ENCODE data around the gene ERAL1.
"Not testable (repeated sequence)": the region's sequence is repeated elsewhere in the genome, so short reads cannot be mapped to it uniquely, and the experiment has no call there.

ERAL1 gene

DNA sequence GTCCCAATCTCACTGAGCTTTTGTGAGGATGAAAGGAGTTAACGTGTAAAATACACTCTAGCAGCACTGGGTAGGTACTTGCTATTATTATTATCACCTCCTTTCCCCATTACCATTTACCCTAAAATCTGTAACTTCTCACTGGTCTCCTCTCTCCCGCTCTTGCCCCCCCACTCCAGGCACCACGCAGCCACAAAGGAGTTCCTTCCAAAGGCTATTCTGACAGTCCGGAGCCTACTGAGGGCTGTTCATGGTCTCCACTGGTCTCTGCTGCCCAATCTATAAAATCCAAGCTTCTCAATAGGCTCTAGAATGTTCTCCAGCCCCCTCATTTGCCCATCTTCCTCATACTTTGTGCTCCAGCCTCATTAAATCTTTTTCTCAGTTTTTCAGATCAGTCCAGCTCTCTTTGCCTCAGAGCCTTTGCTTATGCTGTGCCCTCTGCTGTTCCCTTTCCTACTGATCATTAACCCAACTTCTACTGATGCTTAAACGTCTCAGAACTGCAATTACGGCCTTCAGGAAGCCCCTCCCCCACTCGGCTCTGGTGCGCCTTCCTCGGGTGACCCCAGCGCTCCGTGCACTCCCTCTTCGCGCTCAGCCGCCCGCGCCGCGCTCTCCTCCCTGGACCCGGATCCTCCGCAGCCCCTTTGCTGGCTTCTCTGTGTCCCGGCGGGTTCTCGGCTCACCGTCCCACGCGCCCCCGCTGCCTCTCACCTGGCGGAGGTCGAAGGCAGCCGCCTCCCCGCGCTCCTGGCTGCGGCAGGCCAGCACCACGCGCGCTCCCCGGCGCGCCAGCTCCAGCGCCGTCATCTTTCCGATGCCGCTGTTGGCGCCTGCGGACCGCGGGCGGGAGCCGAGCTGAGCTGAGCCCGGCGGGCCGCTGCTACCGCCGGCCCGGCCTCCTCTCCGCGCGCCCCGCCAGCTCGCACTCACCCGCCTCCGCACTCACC lies 47.3 kb downstream of the ERAL1 start:
- peak; percentile 42 for DNase-seq

DNA sequence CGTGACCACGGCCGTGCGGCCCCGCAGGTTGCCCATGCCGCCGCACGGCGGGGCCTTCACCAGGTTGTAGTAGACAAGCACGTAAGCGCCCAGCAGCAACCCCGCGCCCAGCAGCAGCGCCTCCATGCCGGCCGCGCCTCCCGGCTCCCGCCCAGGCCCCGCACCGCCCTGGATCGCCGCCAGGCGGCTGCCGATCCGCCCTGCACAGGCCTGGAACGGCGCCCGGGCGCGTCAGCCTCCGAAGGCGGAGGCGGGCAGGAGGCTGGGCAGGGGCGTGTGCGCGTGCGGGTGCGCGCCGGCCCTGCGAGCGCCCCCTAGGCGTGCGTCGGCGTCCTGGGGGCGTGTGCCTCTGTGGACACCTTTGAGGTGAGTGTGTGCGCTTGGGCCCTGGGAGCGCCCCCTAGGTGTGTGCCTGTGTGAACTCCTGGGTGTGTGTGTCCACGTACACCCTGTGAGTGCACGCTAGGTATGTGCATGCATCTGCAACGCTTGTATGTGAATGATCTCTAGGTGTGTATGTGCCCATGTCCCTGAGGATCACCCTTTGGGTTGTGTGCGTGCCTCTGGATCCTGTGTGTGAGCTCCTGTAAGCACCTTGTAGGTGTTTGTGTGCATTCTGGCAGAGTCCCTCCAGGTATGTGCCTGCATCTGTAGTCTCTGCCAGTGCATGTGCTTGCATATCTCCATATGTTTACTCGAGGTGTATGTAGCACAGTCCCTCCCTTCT lies 48.2 kb downstream of the ERAL1 start, which contains the start of gene DHRS13:
Gene DHRS13 (minus strand): TSS at position 261 of the 727 bp plus-strand sequence. CDS start 135 bp downstream, at position 126.
- peak; percentile 92 for DNase-seq

DNA sequence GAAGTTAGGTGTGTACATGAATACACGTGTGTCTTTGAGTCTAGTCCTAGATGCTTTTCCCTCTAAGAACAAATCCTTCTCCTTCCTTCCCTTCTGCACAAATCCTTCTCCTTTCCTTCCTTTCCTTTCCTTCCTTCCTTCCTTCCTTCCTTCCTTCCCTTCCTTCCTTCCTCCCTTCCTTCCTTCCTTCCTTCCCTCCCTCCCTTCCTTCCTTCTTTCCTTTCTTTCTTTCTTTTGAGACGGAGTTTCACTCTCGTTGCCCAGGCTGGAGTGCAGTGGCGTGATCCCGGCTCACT lies 48.7 kb downstream of the ERAL1 start:
- not testable (repeated sequence) for DNase-seq

DNA sequence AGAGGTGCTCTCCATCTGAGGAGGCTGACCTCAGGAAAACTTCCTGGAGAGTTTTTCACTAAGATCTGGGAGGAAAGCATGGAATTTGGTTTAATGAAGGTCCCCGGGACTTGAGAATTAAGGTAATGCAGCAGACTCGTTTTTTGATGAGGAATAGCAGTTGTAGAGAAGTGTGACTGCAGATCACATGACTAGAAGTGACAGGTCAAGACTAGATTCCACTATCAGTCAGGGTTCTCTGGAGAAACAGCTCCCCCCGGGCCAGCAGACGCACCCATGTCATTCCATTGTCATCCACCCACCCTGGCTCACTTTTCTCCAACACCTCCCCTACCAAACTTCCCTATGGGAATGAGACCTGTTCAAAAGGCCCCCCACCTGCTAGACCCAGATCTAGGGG lies 50.0 kb downstream of the ERAL1 start:
- no peak for DNase-seq

DNA sequence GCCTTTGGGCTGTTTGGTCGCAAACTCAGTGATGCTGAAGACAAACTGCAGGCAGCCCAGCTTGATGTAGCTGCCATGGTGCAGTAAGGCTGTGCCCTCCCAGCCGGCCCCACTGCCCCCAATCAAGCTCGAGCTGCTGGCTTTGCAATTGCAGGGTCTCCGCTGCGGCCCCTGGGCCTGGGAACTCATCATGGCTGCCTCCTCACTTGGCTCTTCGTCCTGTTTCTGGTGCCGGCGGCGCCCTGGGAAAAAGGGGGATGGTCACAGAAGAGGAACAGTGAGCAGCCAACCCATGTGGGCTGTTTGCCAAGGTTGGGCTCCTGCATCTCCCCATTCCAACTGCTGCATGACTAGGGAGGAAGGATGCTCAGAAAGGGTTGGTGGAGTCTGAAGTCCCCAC lies 51.5 kb downstream of the ERAL1 start:
- no peak for DNase-seq

DNA sequence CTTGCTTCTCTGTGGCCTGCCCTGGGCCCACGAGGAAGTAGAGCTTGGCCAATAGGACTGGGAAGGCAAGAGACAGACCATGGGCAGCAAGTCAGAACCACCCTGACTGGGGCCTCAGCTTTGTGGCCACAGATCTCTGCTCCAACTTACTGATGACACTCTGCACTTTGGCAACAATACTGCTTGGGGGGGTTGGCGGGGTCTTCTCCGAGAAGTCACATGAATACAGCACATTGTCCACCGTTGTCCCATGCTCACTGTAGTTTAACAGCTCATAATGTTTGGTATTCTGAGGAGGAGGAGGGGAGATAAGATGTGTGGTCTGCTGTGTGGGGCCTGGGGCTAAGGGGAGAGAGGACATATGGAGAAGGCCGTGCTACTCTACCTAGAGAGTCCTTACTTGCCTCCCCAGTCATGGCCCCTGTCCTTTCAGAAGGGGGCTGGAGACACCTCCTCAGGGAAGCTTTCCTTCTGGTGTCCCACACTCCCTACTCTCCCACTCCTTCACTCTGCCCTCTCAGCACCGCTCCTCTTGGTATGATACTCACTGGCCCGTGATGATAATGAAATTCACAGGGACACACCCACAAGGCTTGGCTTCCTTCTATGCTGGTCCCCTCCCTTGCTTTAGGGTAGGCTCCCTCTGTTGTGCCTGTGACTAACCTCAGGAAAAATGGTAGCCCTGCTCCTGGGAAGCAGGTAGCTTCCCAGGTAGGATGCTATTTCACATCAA lies 52.1 kb downstream of the ERAL1 start:
- DNase-seq, result no peak

DNA sequence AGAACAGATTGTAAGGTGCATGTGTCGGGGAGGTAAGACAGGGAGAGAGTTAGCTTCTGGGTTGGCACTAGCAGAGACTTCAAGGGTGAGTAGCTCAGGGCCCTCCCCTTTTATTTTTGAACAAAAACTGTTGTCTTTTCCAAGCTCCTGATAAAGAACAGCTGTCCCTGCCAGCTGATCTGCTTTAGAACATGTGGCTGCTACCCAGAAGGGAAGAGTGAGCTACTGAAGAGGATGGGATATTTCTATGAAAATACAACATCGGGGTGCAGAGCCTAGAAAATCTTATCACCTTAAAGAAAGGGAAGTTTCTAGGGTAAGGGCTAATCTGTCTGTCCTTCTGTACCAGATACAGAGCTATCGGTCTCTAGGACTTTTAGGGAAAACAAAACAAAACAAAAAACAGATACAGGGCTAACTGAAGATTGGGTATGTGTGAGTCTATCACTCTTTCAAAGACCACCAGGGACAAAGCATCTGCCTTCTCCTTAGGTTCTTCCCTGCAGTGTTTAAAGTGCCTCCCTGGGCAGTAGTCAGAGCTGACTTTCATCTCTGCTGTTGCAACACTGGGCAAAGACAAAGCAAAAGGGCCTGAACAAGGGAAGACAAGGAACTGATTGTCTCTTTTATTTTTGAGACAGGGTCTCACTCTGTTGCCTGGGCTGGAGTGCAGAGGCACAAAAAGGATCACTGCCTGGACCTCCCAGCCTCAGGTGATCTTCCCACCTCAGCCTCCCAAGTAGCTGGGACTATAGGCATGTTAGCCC lies 53.1 kb downstream of the ERAL1 start:
- DNase-seq, result no peak

DNA sequence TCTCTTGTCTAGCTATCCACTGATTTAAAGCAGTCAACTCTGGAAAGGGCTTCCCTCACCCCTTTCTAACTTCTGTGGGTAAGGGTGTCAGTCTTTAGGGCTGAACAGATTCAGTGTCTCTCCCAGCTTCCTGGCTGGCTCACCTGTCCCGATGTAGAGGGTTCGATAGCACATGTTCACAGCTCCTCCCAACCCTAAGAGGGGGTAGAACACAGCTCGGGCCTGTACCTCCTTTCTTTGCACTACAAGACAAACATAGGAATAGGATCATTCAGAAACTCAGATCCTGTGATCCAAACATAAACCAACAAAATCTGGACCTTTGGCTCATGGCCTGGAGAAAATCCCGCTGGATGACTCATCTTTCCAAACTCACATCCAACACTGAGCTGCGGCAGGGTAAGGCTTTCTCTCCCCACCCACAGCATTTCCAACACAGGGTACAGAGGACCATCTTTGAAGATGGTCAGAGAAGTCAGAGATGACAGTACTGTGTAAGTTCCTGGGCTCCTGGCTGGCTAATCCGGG lies 53.9 kb downstream of the ERAL1 start:
- DNase-seq, result no peak

DNA sequence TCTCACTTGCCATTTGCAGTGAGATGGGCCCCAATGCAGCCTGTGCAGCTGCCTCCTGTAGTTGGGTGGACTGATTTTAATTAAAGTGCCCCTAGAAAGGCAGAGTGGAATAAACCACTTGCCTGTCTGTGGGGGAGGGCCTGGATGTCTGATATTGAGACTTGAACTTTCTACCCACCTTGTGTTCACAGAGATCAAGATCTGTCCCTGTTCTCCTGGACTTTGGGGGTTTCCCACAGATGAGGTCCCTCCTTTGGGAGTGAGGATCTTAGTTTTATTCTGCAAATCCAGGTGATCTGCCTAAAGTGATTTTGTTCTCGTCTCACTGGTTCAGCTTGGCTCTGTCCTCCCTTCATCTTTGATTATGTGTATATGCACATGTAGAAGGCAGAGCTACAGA lies 55.7 kb downstream of the ERAL1 start:
- DNase-seq, result no peak
